HG03439 (cell line): Measurements from ENCODE around the gene BPI.
"Not testable (repeated sequence)": the region's sequence is repeated elsewhere in the genome, so short reads cannot be mapped to it uniquely, and the experiment has no call there.

ENCODE experiments used
- ATAC-seq: cut with Tn5 transposase; IDR thresholded peaks from one replicate; pipeline ENCODE4 v1.9.1; 2021; ENCODE audit warnings: mild to moderate bottlenecking, moderate library complexity; ENCODE audit not compliant: unreplicated experiment

The BPI gene

GRCh38 chr20:38302786-38303185 is 1.2 kb upstream of the BPI start:
- ATAC-seq = no peak

GRCh38 chr20:38304845-38305447 is 990 bp downstream of the BPI start:
- ATAC-seq = no peak

GRCh38 chr20:38305541-38305940 is 1.6 kb downstream of the BPI start:
- ATAC-seq = no peak

- no peak for ATAC-seq
Observed at GRCh38 chr20:38306379-38306778, 2.4 kb downstream of the BPI start.

- no peak for ATAC-seq
Observed at GRCh38 chr20:38307371-38308046, 3.6 kb downstream of the BPI start.

GRCh38 chr20:38308047-38308438 is 4.1 kb downstream of the BPI start:
- no peak for ATAC-seq

- no peak for ATAC-seq
Observed at GRCh38 chr20:38308447-38308846, 4.5 kb downstream of the BPI start.

GRCh38 chr20:38311091-38311490 is 7.1 kb downstream of the BPI start:
- ATAC-seq = no peak

- ATAC-seq = no peak
Observed at GRCh38 chr20:38311491-38311890, 7.5 kb downstream of the BPI start.

- no peak for ATAC-seq
Observed at GRCh38 chr20:38313676-38314075, 9.7 kb downstream of the BPI start.

- not testable (repeated sequence) for ATAC-seq
Observed at GRCh38 chr20:38314350-38314749, 10.4 kb downstream of the BPI start.

GRCh38 chr20:38315290-38315966 is 11.5 kb downstream of the BPI start:
- no peak for ATAC-seq

- no peak for ATAC-seq
Observed at GRCh38 chr20:38316341-38316740, 12.4 kb downstream of the BPI start.

GRCh38 chr20:38317422-38317821 is 13.5 kb downstream of the BPI start:
- no peak for ATAC-seq

- no peak for ATAC-seq
Observed at GRCh38 chr20:38320221-38320620, 16.3 kb downstream of the BPI start.

GRCh38 chr20:38321959-38322598 is 18.1 kb downstream of the BPI start:
- ATAC-seq = no peak

- no peak for ATAC-seq
Observed at GRCh38 chr20:38324159-38324558, 20.2 kb downstream of the BPI start.

- no peak for ATAC-seq
Observed at GRCh38 chr20:38325167-38325566, 21.2 kb downstream of the BPI start.

- ATAC-seq = no peak
Observed at GRCh38 chr20:38325905-38326304, 21.9 kb downstream of the BPI start.

GRCh38 chr20:38326309-38326708 is 22.4 kb downstream of the BPI start:
- ATAC-seq = no peak

- no peak for ATAC-seq
Observed at GRCh38 chr20:38330638-38331037, 26.7 kb downstream of the BPI start.

- no peak for ATAC-seq
Observed at GRCh38 chr20:38331245-38331644, 27.3 kb downstream of the BPI start.
